Measurements from ENCODE around the gene PRRG1.

The PRRG1 gene

GRCh38 chrX:37348231-37348970 lies 763 bp upstream of the PRRG1 start:
- H3K27me3 ChIP-seq (ENCODE audit: control insufficient read depth, insufficient read depth, low read length) = no peaks in the 10 kb centered on the region
- no peak overlapping the region for H3K9ac ChIP-seq (ENCODE audit: low read length)
- H3K27ac ChIP-seq (ENCODE audit: low read depth, low read length) = no peak overlapping the region
- H3K36me3 ChIP-seq (ENCODE audit: control insufficient read depth, insufficient read depth, low read length) = no peaks in the 10 kb centered on the region
- no peaks in the 10 kb centered on the region for H3K4me1 ChIP-seq (ENCODE audit: control insufficient read depth, insufficient read depth, low read length)
- H3K4me3 ChIP-seq (ENCODE audit: low read length) = peak overlapping the region; percentile 52

GRCh38 chrX:37348971-37349220 lies 268 bp upstream of the PRRG1 start:
- no peaks in the 10 kb centered on the region for H3K4me1 ChIP-seq (ENCODE audit: control insufficient read depth, insufficient read depth, low read length)
- peak overlapping the region; percentile 52 for H3K4me3 ChIP-seq (ENCODE audit: low read length)
- no peaks in the 10 kb centered on the region for H3K27me3 ChIP-seq (ENCODE audit: control insufficient read depth, insufficient read depth, low read length)
- H3K27ac ChIP-seq (ENCODE audit: low read depth, low read length) = no peak overlapping the region
- no peak overlapping the region for H3K9ac ChIP-seq (ENCODE audit: low read length)
- H3K36me3 ChIP-seq (ENCODE audit: control insufficient read depth, insufficient read depth, low read length) = no peaks in the 10 kb centered on the region

GRCh38 chrX:37350034-37350365 lies 836 bp downstream of the PRRG1 start:
- Histone ChIP-seq H3K4me1 (ENCODE audit: control insufficient read depth, insufficient read depth, low read length) (no peaks in the 10 kb centered on the region), H3K27me3 (ENCODE audit: control insufficient read depth, insufficient read depth, low read length) (no peaks in the 10 kb centered on the region), H3K4me3 (ENCODE audit: low read length) (peak overlapping the region; percentile 76), H3K36me3 (ENCODE audit: control insufficient read depth, insufficient read depth, low read length) (no peaks in the 10 kb centered on the region), H3K27ac (ENCODE audit: low read depth, low read length) (peak overlapping the region; percentile 59), H3K9ac (ENCODE audit: low read length) (no peak overlapping the region)

- Histone ChIP-seq H3K27me3 (ENCODE audit: control insufficient read depth, insufficient read depth, low read length) (no peaks in the 10 kb centered on the region), H3K36me3 (ENCODE audit: control insufficient read depth, insufficient read depth, low read length) (no peaks in the 10 kb centered on the region), H3K9ac (ENCODE audit: low read length) (no peak overlapping the region), H3K27ac (ENCODE audit: low read depth, low read length) (no peak overlapping the region), H3K4me1 (ENCODE audit: control insufficient read depth, insufficient read depth, low read length) (no peaks in the 10 kb centered on the region), H3K4me3 (ENCODE audit: low read length) (no peak overlapping the region)
Measured at GRCh38 chrX:37353646-37354045, 4.5 kb downstream of the PRRG1 start.

GRCh38 chrX:37357436-37357835 lies 8.3 kb downstream of the PRRG1 start:
- H3K4me1 ChIP-seq (ENCODE audit: control insufficient read depth, insufficient read depth, low read length) = no peaks in the 10 kb centered on the region
- H3K4me3 ChIP-seq (ENCODE audit: low read length) = no peak overlapping the region
- H3K27ac ChIP-seq (ENCODE audit: low read depth, low read length) = no peak overlapping the region
- H3K36me3 ChIP-seq (ENCODE audit: control insufficient read depth, insufficient read depth, low read length) = no peaks in the 10 kb centered on the region
- H3K27me3 ChIP-seq (ENCODE audit: control insufficient read depth, insufficient read depth, low read length) = no peaks in the 10 kb centered on the region
- H3K9ac ChIP-seq (ENCODE audit: low read length) = no peak overlapping the region

GRCh38 chrX:37361596-37361995 lies 12.4 kb downstream of the PRRG1 start:
- H3K27me3 ChIP-seq (ENCODE audit: control insufficient read depth, insufficient read depth, low read length) = no peaks in the 10 kb centered on the region
- no peaks in the 10 kb centered on the region for H3K4me1 ChIP-seq (ENCODE audit: control insufficient read depth, insufficient read depth, low read length)
- no peaks in the 10 kb centered on the region for H3K36me3 ChIP-seq (ENCODE audit: control insufficient read depth, insufficient read depth, low read length)
- H3K4me3 ChIP-seq (ENCODE audit: low read length) = no peak overlapping the region
- H3K9ac ChIP-seq (ENCODE audit: low read length) = no peak overlapping the region
- H3K27ac ChIP-seq (ENCODE audit: low read depth, low read length) = no peak overlapping the region

- Histone ChIP-seq H3K27ac (ENCODE audit: low read depth, low read length) (no peak overlapping the region), H3K27me3 (ENCODE audit: control insufficient read depth, insufficient read depth, low read length) (no peaks in the 10 kb centered on the region), H3K9ac (ENCODE audit: low read length) (no peak overlapping the region), H3K4me3 (ENCODE audit: low read length) (no peak overlapping the region), H3K4me1 (ENCODE audit: control insufficient read depth, insufficient read depth, low read length) (no peaks in the 10 kb centered on the region), H3K36me3 (ENCODE audit: control insufficient read depth, insufficient read depth, low read length) (no peaks in the 10 kb centered on the region)
Measured at GRCh38 chrX:37364666-37365065, 15.5 kb downstream of the PRRG1 start.

GRCh38 chrX:37367946-37368345 lies 18.8 kb downstream of the PRRG1 start:
- no peak overlapping the region for H3K4me3 ChIP-seq (ENCODE audit: low read length)
- H3K9ac ChIP-seq (ENCODE audit: low read length) = no peak overlapping the region
- H3K27me3 ChIP-seq (ENCODE audit: control insufficient read depth, insufficient read depth, low read length) = no peaks in the 10 kb centered on the region
- no peak overlapping the region for H3K27ac ChIP-seq (ENCODE audit: low read depth, low read length)
- H3K36me3 ChIP-seq (ENCODE audit: control insufficient read depth, insufficient read depth, low read length) = no peaks in the 10 kb centered on the region
- H3K4me1 ChIP-seq (ENCODE audit: control insufficient read depth, insufficient read depth, low read length) = no peaks in the 10 kb centered on the region

GRCh38 chrX:37370499-37371141 lies 21.5 kb downstream of the PRRG1 start:
- H3K27ac ChIP-seq (ENCODE audit: low read depth, low read length) = no peak overlapping the region

GRCh38 chrX:37371578-37371991 lies 22.4 kb downstream of the PRRG1 start:
- Histone ChIP-seq H3K36me3 (ENCODE audit: control insufficient read depth, insufficient read depth, low read length) (no peaks in the 10 kb centered on the region), H3K27ac (ENCODE audit: low read depth, low read length) (no peak overlapping the region), H3K4me3 (ENCODE audit: low read length) (no peak overlapping the region), H3K27me3 (ENCODE audit: control insufficient read depth, insufficient read depth, low read length) (no peaks in the 10 kb centered on the region), H3K9ac (ENCODE audit: low read length) (no peak overlapping the region), H3K4me1 (ENCODE audit: control insufficient read depth, insufficient read depth, low read length) (no peaks in the 10 kb centered on the region)

More at GRCh38 chrX:37370499-37371141, 21.5 kb downstream of the PRRG1 start:
- Histone ChIP-seq H3K4me1 (ENCODE audit: control insufficient read depth, insufficient read depth, low read length) (no peaks in the 10 kb centered on the region), H3K4me3 (ENCODE audit: low read length) (no peak overlapping the region), H3K36me3 (ENCODE audit: control insufficient read depth, insufficient read depth, low read length) (no peaks in the 10 kb centered on the region), H3K9ac (ENCODE audit: low read length) (no peak overlapping the region), H3K27me3 (ENCODE audit: control insufficient read depth, insufficient read depth, low read length) (no peaks in the 10 kb centered on the region)

GRCh38 chrX:37378404-37378803 lies 29.2 kb downstream of the PRRG1 start:
- Histone ChIP-seq H3K9ac (ENCODE audit: low read length) (no peak overlapping the region), H3K4me3 (ENCODE audit: low read length) (no peak overlapping the region), H3K36me3 (ENCODE audit: control insufficient read depth, insufficient read depth, low read length) (no peaks in the 10 kb centered on the region), H3K27me3 (ENCODE audit: control insufficient read depth, insufficient read depth, low read length) (no peaks in the 10 kb centered on the region), H3K4me1 (ENCODE audit: control insufficient read depth, insufficient read depth, low read length) (no peaks in the 10 kb centered on the region), H3K27ac (ENCODE audit: low read depth, low read length) (no peak overlapping the region)

GRCh38 chrX:37378830-37379229 lies 29.7 kb downstream of the PRRG1 start:
- Histone ChIP-seq H3K4me1 (ENCODE audit: control insufficient read depth, insufficient read depth, low read length) (no peaks in the 10 kb centered on the region), H3K4me3 (ENCODE audit: low read length) (no peak overlapping the region)

GRCh38 chrX:37380256-37380655 lies 31.1 kb downstream of the PRRG1 start:
- no peak overlapping the region for H3K9ac ChIP-seq (ENCODE audit: low read length)

More at GRCh38 chrX:37378830-37379229, 29.7 kb downstream of the PRRG1 start:
- no peak overlapping the region for H3K27ac ChIP-seq (ENCODE audit: low read depth, low read length)
- no peak overlapping the region for H3K9ac ChIP-seq (ENCODE audit: low read length)
- H3K27me3 ChIP-seq (ENCODE audit: control insufficient read depth, insufficient read depth, low read length) = no peaks in the 10 kb centered on the region
- H3K36me3 ChIP-seq (ENCODE audit: control insufficient read depth, insufficient read depth, low read length) = no peaks in the 10 kb centered on the region

More at GRCh38 chrX:37380256-37380655, 31.1 kb downstream of the PRRG1 start:
- Histone ChIP-seq H3K4me3 (ENCODE audit: low read length) (no peak overlapping the region), H3K27ac (ENCODE audit: low read depth, low read length) (no peak overlapping the region), H3K4me1 (ENCODE audit: control insufficient read depth, insufficient read depth, low read length) (no peaks in the 10 kb centered on the region), H3K27me3 (ENCODE audit: control insufficient read depth, insufficient read depth, low read length) (no peaks in the 10 kb centered on the region), H3K36me3 (ENCODE audit: control insufficient read depth, insufficient read depth, low read length) (no peaks in the 10 kb centered on the region)

Data from rectal smooth muscle tissue (tissue), 1 donor.